Pulmonary artery endothelial cell (primary cell): ENCODE data around the gene HOXB13. TPM values are rescaled to one million over a fixed set of nuclear protein-coding genes. Genes with fewer than 3 reads are reported as not detected.

Experiments
- DNase-seq: peaks from one replicate; pipeline ENCODE4 v3.0.0-alpha.2; 2011; ENCODE audit warnings: low read depth, low spot score
- total RNA-seq: library from RNA; depleted of rRNA; stranded (reverse); fragments of >200 nt; gene quantifications from 2 replicates; pipeline ENCODE4 v1.2.3, GENCODE V29; 2014

HOXB13 gene
- total RNA-seq, 1 donor from 2014 or later, result not detected

- no peak for DNase-seq
Observed at GRCh38 chr17:48711128-48711527, 17.4 kb downstream of the HOXB13 start.

- DNase-seq, result no peak
Observed at GRCh38 chr17:48704361-48705248, 23.9 kb downstream of the HOXB13 start.

GRCh38 chr17:48701864-48702532 lies 26.6 kb downstream of the HOXB13 start:
- DNase-seq, result no peak

- DNase-seq, result no peak
Observed at GRCh38 chr17:48693178-48693577, 35.4 kb downstream of the HOXB13 start.

- DNase-seq, result no peak
Observed at GRCh38 chr17:48692049-48692448, 36.5 kb downstream of the HOXB13 start.

- no peak for DNase-seq
Observed at GRCh38 chr17:48690655-48691054, 37.9 kb downstream of the HOXB13 start.

- DNase-seq, result no peak
Observed at GRCh38 chr17:48681609-48682008, 46.9 kb downstream of the HOXB13 start.

- no peak for DNase-seq
Observed at GRCh38 chr17:48679385-48680096, 49.0 kb downstream of the HOXB13 start.

- DNase-seq, result no peak
Observed at GRCh38 chr17:48678141-48678971, 50.2 kb downstream of the HOXB13 start.

- DNase-seq, result no peak
Observed at GRCh38 chr17:48676963-48677558, 51.5 kb downstream of the HOXB13 start.

Other genes with a start within 250 kb of the HOXB13 start
- not detected in 2 replicates for gene HOXB1, start 197.7 kb downstream of the HOXB13 start, total RNA-seq
- 5.1 and 5.3 TPM in 2 replicates for gene HOXB2, start 183.6 kb downstream of the HOXB13 start, total RNA-seq
- gene HOXB4, start 150.4 kb downstream of the HOXB13 start, total RNA-seq, result 3.0 and 5.1 TPM in 2 replicates
- 6.9 and 7.5 TPM in 2 replicates for gene HOXB3, start 138.5 kb downstream of the HOXB13 start, total RNA-seq
- gene HOXB5, start 135.0 kb downstream of the HOXB13 start, total RNA-seq, result 0.07 TPM in 1 of 2 replicates, not detected in the other
- gene HOXB6, start 123.8 kb downstream of the HOXB13 start, total RNA-seq, result 0.11 and 0.92 TPM in 2 replicates
- gene HOXB7, start 117.7 kb downstream of the HOXB13 start, total RNA-seq, result 0.11 and 0.59 TPM in 2 replicates
- gene HOXB8, start 113.5 kb downstream of the HOXB13 start, total RNA-seq, result not detected in 2 replicates
- gene HOXB9, start 102.4 kb downstream of the HOXB13 start, total RNA-seq, result not detected in 2 replicates
- gene PRAC1, start 6.2 kb downstream of the HOXB13 start, total RNA-seq, result not detected in 2 replicates
- not detected in 2 replicates for gene PRAC2, start 5.6 kb downstream of the HOXB13 start, total RNA-seq
- gene TTLL6, start 88.5 kb upstream of the HOXB13 start, total RNA-seq, result not detected in 2 replicates
- 30.4 and 58.9 TPM in 2 replicates for gene CALCOCO2, start 102.3 kb upstream of the HOXB13 start, total RNA-seq
- gene ATP5MC1, start 164.0 kb upstream of the HOXB13 start, total RNA-seq, result 43.6 and 46.1 TPM in 2 replicates
- 61.5 and 70.7 TPM in 2 replicates for gene UBE2Z, start 179.7 kb upstream of the HOXB13 start, total RNA-seq
- gene SNF8, start 216.1 kb upstream of the HOXB13 start, total RNA-seq, result 140 and 169 TPM in 2 replicates
- not detected in 2 replicates for gene GIP, start 239.8 kb upstream of the HOXB13 start, total RNA-seq